H9 (cell line): ENCODE results near the gene CDKL5. TPM values are rescaled to one million over a fixed set of nuclear protein-coding genes. Genes with fewer than 3 reads are reported as not detected.

Experiments used
- DNase-seq: peaks from one replicate; pipeline ENCODE4 v3.0.0-alpha.2; 2017
- H2AFZ ChIP-seq: one replicate; pipeline ENCODE4 v1.6.1; 2013; ENCODE audit warnings: mild to moderate bottlenecking, low read length, control low read depth, moderate library complexity
- H2AK5ac ChIP-seq: 2 replicates; pipeline ENCODE4 v1.6.1; 2013; ENCODE audit warnings: low read length, control low read depth, mixed read lengths; ENCODE audit not compliant: insufficient read length
- H2BK120ac ChIP-seq: one replicate; pipeline ENCODE4 v1.6.1; 2013; ENCODE audit warnings: low read depth, mild to moderate bottlenecking, low read length, control low read depth, inconsistent platforms; ENCODE audit not compliant: poor library complexity, severe bottlenecking
- H2BK12ac ChIP-seq: 2 replicates; pipeline ENCODE4 v1.6.1; 2013; ENCODE audit warnings: low read length, control low read depth, mixed read lengths, low read depth; ENCODE audit not compliant: insufficient read length
- H2BK15ac ChIP-seq: 2 replicates; pipeline ENCODE4 v1.6.1; 2013; ENCODE audit warnings: low read depth, low read length, control low read depth
- H2BK20ac ChIP-seq: one replicate; pipeline ENCODE4 v1.6.1; 2013; ENCODE audit warnings: low read depth, mild to moderate bottlenecking, low read length, control low read depth, inconsistent platforms; ENCODE audit not compliant: poor library complexity, severe bottlenecking
- H2BK5ac ChIP-seq: 2 replicates; pipeline ENCODE4 v1.6.1; 2013; ENCODE audit warnings: low read length, control low read depth, mixed read lengths; ENCODE audit not compliant: insufficient read length
- H3K14ac ChIP-seq: 2 replicates; pipeline ENCODE4 v1.6.1; 2013; ENCODE audit warnings: low read length, control low read depth; ENCODE audit not compliant: insufficient read depth
- H3K18ac ChIP-seq: 2 replicates; pipeline ENCODE4 v1.6.1; 2013; ENCODE audit warnings: low read depth, mild to moderate bottlenecking, mixed read lengths, low read length, control low read depth; ENCODE audit not compliant: insufficient read length
- H3K23ac ChIP-seq: 2 replicates; pipeline ENCODE4 v1.6.1; 2013; ENCODE audit warnings: low read length, control low read depth, mixed read lengths, low read depth; ENCODE audit not compliant: insufficient read length
- H3K23me2 ChIP-seq: 2 replicates; pipeline ENCODE4 v1.6.1; 2013; ENCODE audit warnings: low read depth, mild to moderate bottlenecking, mixed read lengths, low read length, control low read depth; ENCODE audit not compliant: insufficient read length, poor library complexity, severe bottlenecking
- H3K27ac ChIP-seq: 2 replicates; pipeline ENCODE4 v1.5.1; 2013; ENCODE audit warnings: low read length, control low read depth, mixed read lengths, low read depth; ENCODE audit not compliant: insufficient read length
- H3K27me3 ChIP-seq: 2 replicates; pipeline ENCODE4 v1.6.1; 2013; ENCODE audit warnings: low read length, control low read depth, inconsistent platforms; ENCODE audit not compliant: insufficient read depth
- H3K4ac ChIP-seq: 2 replicates; pipeline ENCODE4 v1.6.1; 2013; ENCODE audit warnings: low read depth, mild to moderate bottlenecking, control low read depth, inconsistent platforms, low read length, moderate library complexity
- H3K4me1 ChIP-seq: 2 replicates; pipeline ENCODE4 v1.6.1; 2013; ENCODE audit warnings: low read length, control low read depth, inconsistent platforms; ENCODE audit not compliant: insufficient read depth
- H3K4me2 ChIP-seq: 2 replicates; pipeline ENCODE4 v1.6.1; 2013; ENCODE audit warnings: low read length, control low read depth, mixed read lengths; ENCODE audit not compliant: insufficient read length, insufficient read depth
- H3K56ac ChIP-seq: 2 replicates; pipeline ENCODE4 v1.6.1; 2013; ENCODE audit warnings: low read depth, mild to moderate bottlenecking, mixed read lengths, low read length, control low read depth; ENCODE audit not compliant: insufficient read length
- H3K79me1 ChIP-seq: 2 replicates; pipeline ENCODE4 v1.6.1; 2013; ENCODE audit warnings: low read depth, mild to moderate bottlenecking, moderate library complexity, low read length, control low read depth, inconsistent platforms; ENCODE audit not compliant: insufficient read depth, poor library complexity, severe bottlenecking
- H3K79me2 ChIP-seq: 2 replicates; pipeline ENCODE4 v1.6.1; 2013; ENCODE audit warnings: low read length, control low read depth, inconsistent platforms; ENCODE audit not compliant: insufficient read depth
- H3K9ac ChIP-seq: 2 replicates; pipeline ENCODE4 v1.6.1; 2013; ENCODE audit warnings: low read length, control low read depth, mixed read lengths; ENCODE audit not compliant: insufficient read length; ENCODE audit errors: extremely low read depth
- H3K9me3 ChIP-seq: one replicate; pipeline ENCODE4 v1.6.1; 2013; ENCODE audit warnings: low read depth, low read length, inconsistent platforms; ENCODE audit not compliant: control insufficient read depth
- H3T11ph ChIP-seq: one replicate; pipeline ENCODE4 v1.6.1; 2013; ENCODE audit warnings: mild to moderate bottlenecking, low read length, control low read depth, inconsistent platforms
- H4K20me1 ChIP-seq: one replicate; pipeline ENCODE4 v1.6.1; 2013; ENCODE audit not compliant: control insufficient read depth, insufficient read length, insufficient read depth
- H4K5ac ChIP-seq: 2 replicates; pipeline ENCODE4 v1.6.1; 2013; ENCODE audit warnings: low read depth, mild to moderate bottlenecking, mixed read lengths, low read length, control low read depth; ENCODE audit not compliant: insufficient read length
- H4K8ac ChIP-seq: replicated peaks from 2 replicates; pipeline ENCODE4 v1.6.1; 2013; ENCODE audit warnings: low read length, control low read depth, mixed read lengths, low read depth; ENCODE audit not compliant: insufficient read length
- H4K91ac ChIP-seq: 2 replicates; pipeline ENCODE4 v1.6.1; 2013; ENCODE audit warnings: low read depth, mild to moderate bottlenecking, moderate library complexity, mixed read lengths, low read length, control low read depth; ENCODE audit not compliant: insufficient read length
- H3K27ac Mint-ChIP-seq, 3 experiments: 2 replicates in 2 of 3; 3 replicates in 1 of 3; pipeline ENCODE4 v1.8.0; 2020 to 2021; ENCODE audit warnings: mixed read lengths in 3 of 3, mild to moderate bottlenecking in 1 of 3, moderate library complexity in 1 of 3
- H3K27me3 Mint-ChIP-seq: 2 replicates; pipeline ENCODE4 v1.8.0; 2021; ENCODE audit warnings: low read depth, mild to moderate bottlenecking, moderate library complexity, mixed read lengths
- H3K36me3 Mint-ChIP-seq, 3 experiments: 2 replicates in 2 of 3; 3 replicates in 1 of 3; pipeline ENCODE4 v1.8.0; 2020 to 2021; ENCODE audit warnings: low read depth in 3 of 3, mixed read lengths in 3 of 3; ENCODE audit not compliant: insufficient read depth in 1 of 3
- H3K4me1 Mint-ChIP-seq, 2 experiments: 2 replicates each; pipeline ENCODE4 v1.8.0; 2020; ENCODE audit warnings: mixed read lengths in 2 of 2
- H3K4me3 Mint-ChIP-seq, 2 experiments: 2 replicates in 1 of 2; 3 replicates in 1 of 2; pipeline ENCODE4 v1.8.0; 2020 to 2021; ENCODE audit warnings: mild to moderate bottlenecking in 2 of 2, mixed read lengths in 2 of 2, moderate library complexity in 1 of 2
- H3K9me3 Mint-ChIP-seq, 2 experiments: 2 replicates in 1 of 2; 3 replicates in 1 of 2; pipeline ENCODE4 v1.8.0; 2020; ENCODE audit warnings: mild to moderate bottlenecking in 2 of 2, mixed read lengths in 2 of 2, moderate library complexity in 1 of 2
- CTCF ChIP-seq: fragments of 200-600 bp; sonication (generic); conservative IDR thresholded peaks from 3 replicates; pipeline ENCODE4 v1.8.0; 2021; ENCODE audit warnings: antibody characterized with exemption, mild to moderate bottlenecking
- WGBS: extraction: QIAGEN DNeasy Blood & Tissue Kit; methylation state at CpG from one replicate; pipeline ENCODE4 v1.1.7; 2013; ENCODE audit warnings: missing lambda C conversion rate, low lambda C conversion rate, mixed read lengths; ENCODE audit not compliant: insufficient read length; ENCODE audit errors: extremely low coverage; 5-methylcytosine and 5-hydroxymethylcytosine counted together
- total RNA-seq: library from RNA; stranded (reverse); gene quantifications from 2 replicates; pipeline ENCODE4 v1.2.1, GENCODE V29; 2021

The CDKL5 gene
- total RNA-seq, 1 experiment from 2014 or later = 19.5 TPM

DNA sequence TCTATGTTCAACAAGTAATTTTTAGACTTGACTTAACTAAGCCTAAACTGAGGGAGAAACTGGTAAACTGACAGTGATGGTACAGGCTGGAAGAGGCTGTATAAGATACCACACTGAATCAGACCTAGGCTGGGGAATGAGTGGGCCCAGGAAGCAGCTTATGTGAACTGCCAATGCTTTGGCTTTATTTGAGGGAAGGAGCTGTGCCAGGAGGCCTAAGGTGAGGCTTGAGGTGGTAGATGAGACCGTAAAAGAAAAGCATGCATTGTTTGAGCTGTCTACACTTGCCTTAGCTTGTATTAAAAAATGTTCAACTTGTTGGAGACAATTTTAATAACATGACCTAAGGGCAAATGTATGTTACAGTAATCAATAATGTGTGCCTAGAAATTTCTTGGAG lies 150.3 kb downstream of the CDKL5 start:
- H3K27me3 ChIP-seq = no peaks in the 10 kb centered on the region
- H2BK5ac ChIP-seq = no peak overlapping the region
- H3K79me1 ChIP-seq = no peaks in the 10 kb centered on the region
- no peak overlapping the region for H3K18ac ChIP-seq
- Mint-ChIP-seq H3K36me3 (peaks cover 3 to 12% (median 4%) of the 10 kb centered on the region in 3 experiments; a peak in 5 of 7 replicates), H3K27ac (no peak overlapping the region), H3K9me3 (peaks cover 44 to 57% of the 10 kb centered on the region in 2 experiments; a peak in 4 of 5 replicates), H3K27me3 (no peaks in the 10 kb centered on the region; the same call in 1 of the 2 replicates), H3K4me3 (no peak overlapping the region), H3K4me1 (peaks cover 6 to 10% of the 10 kb centered on the region in 2 experiments; a peak in 3 of 4 replicates)
- H3T11ph ChIP-seq = no peak overlapping the region
- no peak overlapping the region for H2AFZ ChIP-seq
- H4K20me1 ChIP-seq = no peaks in the 10 kb centered on the region
- H4K5ac ChIP-seq = no peak overlapping the region
- H3K23ac ChIP-seq = no peak overlapping the region
- no peak overlapping the region for H2BK12ac ChIP-seq
- H3K14ac ChIP-seq = no peak overlapping the region
- H3K9ac ChIP-seq = no peak overlapping the region
- no peak overlapping the region for H2BK15ac ChIP-seq
- H3K27ac ChIP-seq = no peak overlapping the region
- no peak for DNase-seq
- no peak overlapping the region for H2BK120ac ChIP-seq
- WGBS = no CpG with 5 or more reads among the region's 1 CpG
- no peak overlapping the region for H4K91ac ChIP-seq
- no peak overlapping the region for H3K4ac ChIP-seq
- no peak overlapping the region for H2BK20ac ChIP-seq
- no peaks in the 10 kb centered on the region for H3K4me1 ChIP-seq
- H2AK5ac ChIP-seq = no peak overlapping the region
- H4K8ac ChIP-seq = no peak overlapping the region
- H3K4me2 ChIP-seq = no peak overlapping the region
- no peak for TF ChIP-seq CTCF
- no peak overlapping the region for H3K56ac ChIP-seq
- H3K9me3 ChIP-seq = peaks cover 57% of the 10 kb centered on the region
- no peaks in the 10 kb centered on the region for H3K79me2 ChIP-seq
- H3K23me2 ChIP-seq = no peaks in the 10 kb centered on the region
